ENCODE measurements around the gene PSME3.
"Not testable (repeated sequence)": the region's sequence is repeated elsewhere in the genome, so short reads cannot be mapped to it uniquely, and the experiment has no call there.

PSME3 gene

DNA sequence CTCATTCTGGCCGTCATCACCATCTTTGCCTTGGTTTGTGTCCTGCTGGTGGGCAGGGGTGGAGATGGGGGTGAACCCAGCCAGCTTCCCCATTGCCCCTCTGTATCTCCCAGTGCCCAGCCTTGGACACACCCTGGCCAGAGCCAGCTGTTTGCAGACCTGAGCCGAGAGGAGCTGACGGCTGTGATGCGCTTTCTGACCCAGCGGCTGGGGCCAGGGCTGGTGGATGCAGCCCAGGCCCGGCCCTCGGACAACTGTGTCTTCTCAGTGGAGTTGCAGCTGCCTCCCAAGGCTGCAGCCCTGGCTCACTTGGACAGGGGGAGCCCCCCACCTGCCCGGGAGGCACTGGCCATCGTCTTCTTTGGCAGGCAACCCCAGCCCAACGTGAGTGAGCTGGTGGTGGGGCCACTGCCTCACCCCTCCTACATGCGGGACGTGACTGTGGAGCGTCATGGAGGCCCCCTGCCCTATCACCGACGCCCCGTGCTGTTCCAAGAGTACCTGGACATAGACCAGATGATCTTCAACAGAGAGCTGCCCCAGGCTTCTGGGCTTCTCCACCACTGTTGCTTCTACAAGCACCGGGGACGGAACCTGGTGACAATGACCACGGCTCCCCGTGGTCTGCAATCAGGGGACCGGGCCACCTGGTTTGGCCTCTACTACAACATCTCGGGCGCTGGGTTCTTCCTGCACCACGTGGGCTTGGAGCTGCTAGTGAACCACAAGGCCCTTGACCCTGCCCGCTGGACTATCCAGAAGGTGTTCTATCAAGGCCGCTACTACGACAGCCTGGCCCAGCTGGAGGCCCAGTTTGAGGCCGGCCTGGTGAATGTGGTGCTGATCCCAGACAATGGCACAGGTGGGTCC, 18.4 kb downstream of the PSME3 start:
- not testable (repeated sequence) for DNase-seq

DNA sequence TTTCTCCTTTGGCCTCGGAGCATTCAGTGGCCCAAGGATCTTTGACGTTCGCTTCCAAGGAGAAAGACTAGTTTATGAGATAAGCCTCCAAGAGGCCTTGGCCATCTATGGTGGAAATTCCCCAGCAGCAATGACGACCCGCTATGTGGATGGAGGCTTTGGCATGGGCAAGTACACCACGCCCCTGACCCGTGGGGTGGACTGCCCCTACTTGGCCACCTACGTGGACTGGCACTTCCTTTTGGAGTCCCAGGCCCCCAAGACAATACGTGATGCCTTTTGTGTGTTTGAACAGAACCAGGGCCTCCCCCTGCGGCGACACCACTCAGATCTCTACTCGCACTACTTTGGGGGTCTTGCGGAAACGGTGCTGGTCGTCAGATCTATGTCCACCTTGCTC, 19.2 kb downstream of the PSME3 start:
- no peak for DNase-seq

DNA sequence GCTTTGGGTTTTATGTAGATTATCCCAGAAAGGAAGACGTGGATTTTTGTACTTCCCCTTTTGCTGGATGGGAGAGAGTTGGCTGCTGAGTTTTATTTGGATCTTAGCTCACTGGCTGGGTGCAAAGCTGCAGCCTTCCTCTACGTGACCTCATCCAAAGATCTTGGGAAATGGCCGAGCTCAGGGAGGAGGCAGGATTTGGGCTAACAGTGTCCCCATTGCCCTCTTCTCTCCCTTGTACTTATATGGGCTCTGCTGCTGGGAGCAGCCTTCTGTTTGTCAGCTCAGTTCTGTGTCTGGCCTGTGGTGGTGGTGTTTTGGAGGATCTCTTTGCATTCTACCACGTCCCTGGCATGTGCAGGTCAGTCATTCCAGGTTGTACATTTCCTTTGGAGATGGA, 19.8 kb downstream of the PSME3 start:
- DNase-seq = no peak

DNA sequence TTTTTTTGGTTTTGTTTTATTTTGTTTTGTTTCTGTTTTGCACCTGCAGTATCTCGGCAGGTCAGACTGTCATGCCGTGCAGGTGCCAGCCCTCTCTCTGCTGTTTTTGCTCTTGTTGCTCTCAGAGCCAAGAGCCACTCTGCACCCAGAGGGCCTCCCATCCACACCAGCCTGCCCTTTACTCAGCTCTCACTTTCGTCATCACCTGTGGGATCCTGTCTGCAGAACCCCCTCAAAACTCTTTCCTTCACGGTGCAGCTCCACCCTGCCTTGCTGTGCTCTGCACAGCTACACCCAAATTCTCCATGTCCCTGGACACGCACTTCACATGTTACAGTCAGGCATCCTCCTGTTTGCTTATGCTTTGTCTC, 20.4 kb downstream of the PSME3 start:
- DNase-seq = no peak

DNA sequence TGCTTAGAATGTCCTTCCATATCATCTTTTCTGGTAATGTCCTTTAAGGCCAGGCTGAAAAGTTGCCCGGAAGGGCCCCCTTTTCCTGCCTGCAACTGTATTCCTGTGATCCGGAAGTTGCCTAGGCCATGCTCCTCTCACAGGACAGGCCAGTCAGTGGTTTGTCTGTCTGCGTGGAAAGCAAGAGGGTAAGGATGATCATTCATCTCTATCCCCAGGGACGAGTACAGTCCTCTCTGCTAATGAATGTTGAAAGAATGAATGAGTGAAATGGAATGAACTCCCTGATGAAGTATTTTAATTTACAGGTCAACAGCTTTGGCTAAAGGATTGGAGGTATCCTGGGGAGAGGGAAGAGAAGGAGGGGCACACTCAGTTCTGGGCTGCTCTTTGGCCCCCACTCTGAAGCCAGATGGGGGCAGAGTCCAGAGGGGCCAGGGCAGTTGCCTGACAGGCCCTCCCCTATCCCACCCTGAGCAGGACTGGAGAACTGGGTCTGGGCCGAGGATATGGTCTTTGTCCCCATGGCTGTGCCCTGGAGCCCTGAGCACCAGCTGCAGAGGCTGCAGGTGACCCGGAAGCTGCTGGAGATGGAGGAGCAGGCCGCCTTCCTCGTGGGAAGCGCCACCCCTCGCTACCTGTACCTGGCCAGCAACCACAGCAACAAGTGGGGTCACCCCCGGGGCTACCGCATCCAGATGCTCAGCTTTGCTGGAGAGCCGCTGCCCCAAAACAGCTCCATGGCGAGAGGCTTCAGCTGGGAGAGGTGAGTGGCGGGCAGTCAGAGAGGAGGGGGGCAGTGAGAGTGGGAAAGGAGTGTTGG, 21.0 kb downstream of the PSME3 start:
- DNase-seq = no peak

DNA sequence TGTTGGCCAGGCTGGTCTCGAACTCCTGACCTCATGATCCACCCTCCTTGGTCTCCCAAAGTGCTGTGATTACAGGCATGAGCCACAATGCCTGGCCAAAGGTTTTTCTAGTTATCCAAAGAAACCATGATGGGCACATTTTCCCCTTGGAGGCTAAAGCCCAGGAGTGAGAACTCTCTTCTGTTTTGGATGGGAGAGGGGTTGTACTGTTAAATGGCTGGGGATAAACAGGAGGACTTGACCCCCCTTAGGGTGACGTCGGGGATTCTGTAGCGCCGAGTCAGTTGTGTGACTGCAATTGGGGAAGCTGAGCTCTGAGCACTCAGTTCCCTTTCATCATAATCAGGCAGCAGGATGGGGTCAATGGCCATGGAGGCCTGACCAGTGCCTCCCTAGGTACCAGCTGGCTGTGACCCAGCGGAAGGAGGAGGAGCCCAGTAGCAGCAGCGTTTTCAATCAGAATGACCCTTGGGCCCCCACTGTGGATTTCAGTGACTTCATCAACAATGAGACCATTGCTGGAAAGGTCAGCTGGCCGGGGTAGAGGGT, 21.9 kb downstream of the PSME3 start:
- DNase-seq = no peak

DNA sequence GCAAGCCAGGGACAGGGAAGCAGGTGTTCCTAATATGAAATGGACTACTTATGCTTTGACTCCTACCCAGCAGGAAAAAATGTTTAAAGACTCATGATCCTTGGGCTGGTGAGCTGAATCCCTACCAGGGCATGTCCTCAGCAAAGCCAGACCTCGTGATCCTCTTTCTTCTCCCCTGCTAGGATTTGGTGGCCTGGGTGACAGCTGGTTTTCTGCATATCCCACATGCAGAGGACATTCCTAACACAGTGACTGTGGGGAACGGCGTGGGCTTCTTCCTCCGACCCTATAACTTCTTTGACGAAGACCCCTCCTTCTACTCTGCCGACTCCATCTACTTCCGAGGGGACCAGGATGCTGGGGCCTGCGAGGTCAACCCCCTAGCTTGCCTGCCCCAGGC, 22.9 kb downstream of the PSME3 start:
- DNase-seq = not testable (repeated sequence)

DNA sequence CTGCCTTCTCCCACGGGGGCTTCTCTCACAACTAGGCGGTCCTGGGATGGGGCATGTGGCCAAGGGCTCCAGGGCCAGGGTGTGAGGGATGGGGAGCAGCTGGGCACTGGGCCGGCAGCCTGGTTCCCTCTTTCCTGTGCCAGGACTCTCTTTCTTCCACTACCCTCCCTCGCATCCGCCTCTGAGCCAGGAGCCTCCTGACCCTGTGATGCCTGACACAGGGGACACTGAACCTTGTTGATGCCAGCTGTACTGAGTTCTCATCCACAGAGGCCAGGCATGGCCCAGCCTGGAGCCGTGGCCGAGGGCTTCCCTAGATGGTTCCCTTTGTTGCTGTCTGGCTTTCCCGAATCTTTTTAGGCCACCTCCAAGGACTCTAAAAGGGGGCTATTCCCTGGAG, 23.3 kb downstream of the PSME3 start:
- not testable (repeated sequence) for DNase-seq

DNA sequence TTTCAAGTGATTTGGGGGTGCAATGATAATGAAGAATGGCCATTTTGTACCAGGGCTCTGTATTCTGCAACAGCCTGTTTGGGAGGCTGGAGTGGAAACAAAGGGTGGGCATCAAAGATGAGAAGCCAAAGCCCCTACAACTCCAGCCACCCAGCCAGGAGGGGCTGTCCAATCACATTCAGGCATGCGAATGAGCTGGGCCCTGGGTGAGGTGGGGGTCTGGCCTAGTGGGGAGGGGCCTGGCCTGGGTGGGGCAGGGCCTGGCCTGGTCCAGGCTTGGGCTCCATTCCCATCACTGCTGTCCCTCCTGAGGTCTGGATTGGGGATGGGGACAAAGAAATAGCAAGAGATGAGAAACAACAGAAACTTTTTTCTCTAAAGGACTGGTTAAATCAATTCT, 24.2 kb downstream of the PSME3 start:
- no peak for DNase-seq

DNA sequence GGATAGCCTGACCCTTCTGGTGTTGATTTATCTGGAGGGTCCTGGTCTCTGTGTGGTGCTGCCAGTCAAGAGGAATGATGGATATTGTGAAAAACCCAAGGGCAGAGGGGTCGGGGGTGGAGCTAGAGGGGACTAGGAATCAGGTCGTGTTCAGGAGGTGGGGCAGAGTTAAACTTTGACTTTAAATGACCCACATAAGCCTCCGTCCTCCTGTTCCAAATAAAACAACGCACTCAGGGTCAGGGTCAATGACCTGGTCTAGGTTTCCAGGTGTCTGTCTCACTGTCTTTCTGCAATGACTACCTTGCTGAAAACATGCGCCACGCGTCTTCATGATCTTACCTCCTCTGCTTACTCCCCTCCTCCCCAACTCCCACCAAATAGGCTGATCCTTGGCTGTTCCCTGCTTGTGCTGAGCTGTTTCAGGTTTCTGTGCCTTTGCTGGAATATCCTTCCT, 32.5 kb downstream of the PSME3 start:
- no peak for DNase-seq

DNA sequence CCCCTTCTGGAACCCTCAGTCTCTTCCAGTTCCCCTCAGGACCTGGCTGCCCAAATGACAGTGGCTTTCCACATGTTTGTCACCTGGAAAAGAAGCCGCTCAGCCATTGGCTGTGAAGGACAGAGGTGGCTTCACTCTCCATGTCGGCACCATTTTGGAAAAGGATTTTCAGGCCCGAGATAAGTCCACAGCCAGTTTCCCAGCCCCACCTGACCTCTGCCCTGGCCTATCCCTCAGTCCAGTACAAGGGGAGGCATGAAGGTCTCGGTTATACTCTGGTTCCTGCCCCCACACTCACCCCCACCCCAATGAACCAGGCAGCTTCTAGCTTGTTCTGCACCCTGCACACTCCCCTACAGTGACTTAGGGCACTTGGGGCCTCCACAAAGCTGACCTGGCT, 33.0 kb downstream of the PSME3 start:
- DNase-seq = no peak

DNA sequence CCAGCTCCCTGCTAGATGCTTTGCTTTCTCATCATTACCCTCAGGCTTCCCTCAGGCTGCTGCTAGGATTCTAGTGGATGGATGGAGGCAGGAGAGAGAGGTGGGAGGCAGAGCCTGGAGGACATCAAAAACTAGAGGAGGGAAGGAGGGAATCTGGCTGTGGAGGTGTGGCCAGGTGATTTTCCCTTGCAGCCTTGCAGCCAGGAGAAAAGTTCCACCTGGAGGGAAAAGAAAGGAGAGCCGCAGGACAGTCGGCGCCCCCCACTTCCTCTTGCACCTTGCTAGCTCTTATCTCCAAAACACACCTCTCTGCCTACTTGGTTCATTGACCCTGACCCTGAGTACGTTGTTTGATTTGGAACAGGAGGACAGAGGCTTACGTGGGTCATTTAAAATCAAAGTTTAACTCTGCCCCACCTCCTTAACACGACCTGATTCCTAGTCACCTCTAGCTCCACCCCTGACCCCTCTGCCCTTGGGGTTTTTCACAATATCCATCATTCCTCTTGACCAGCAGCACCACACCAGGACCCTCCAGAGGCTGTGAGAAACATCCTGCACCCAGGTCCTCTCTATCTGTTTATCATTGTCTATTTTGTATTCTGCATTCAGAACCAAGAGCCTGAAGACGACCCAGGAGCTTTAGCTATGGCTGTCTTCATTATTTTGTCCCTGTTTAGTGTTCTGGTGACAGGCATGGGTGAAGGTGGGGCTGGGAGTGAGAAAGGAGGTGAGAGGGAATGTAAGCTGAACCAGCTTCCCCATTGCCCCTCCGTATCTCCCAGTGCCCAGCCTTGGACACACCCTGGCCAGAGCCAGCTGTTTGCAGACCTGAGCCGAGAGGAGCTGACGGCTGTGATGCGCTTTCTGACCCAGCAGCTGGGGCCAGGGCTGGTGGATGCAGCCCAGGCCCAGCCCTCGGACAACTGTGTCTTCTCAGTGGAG, 33.7 kb downstream of the PSME3 start:
- no peak for DNase-seq

DNA sequence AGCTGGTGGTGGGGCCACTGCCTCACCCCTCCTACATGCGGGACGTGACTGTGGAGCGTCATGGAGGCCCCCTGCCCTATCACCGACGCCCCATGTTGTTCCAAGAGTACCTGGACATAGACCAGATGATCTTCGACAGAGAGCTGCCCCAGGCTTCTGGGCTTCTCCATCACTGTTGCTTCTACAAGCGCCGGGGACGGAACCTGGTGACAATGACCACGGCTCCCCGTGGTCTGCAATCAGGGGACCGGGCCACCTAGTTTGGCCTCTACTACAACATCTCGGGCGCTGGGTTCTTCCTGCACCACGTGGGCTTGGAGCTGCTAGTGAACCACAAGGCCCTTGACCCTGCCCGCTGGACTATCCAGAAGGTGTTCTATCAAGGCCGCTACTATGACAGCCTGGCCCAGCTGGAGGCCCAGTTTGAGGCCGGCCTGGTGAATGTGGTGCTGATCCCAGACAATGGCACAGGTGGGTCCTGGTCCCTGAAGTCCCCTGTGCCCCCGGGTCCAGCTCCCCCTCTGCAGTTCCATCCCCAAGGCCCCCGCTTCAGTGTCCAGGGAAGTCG, 34.6 kb downstream of the PSME3 start:
- DNase-seq = not testable (repeated sequence)

DNA sequence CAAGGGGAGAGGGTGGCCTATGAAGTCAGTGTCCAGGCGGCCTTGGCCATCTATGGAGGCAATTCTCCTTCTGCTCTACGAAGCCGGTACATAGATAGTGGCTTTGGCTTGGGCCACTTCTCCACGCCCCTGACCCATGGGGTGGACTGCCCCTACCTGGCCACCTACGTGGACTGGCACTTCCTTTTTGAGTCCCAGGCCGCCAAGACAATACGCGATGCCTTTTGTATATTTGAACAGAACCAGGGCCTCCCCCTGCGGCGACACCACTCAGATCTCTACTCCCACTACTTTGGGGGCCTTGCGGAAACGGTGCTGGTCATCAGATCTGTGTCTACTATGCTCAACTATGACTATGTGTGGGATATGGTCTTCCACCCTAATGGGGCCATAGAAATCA, 35.1 kb downstream of the PSME3 start:
- no peak for DNase-seq

DNA sequence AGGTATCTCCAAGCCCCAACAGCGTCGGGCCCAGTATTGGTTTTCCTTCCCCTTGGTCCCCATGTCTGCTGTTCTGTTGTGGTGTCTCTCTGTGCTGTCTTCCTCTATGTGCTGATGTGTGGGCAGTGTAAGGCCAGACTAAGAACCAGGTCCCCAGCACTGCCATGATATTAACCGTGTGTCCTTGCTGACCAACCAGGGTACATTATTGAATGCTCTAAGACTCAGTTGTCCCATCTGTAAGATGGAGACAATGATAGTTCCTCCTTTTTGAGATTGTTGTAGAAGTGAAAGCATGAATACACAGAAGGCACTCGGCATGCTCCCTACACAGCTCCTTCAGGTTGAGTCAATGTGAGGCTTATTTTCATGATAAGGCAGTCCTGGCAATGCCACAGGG, 38.5 kb downstream of the PSME3 start:
- DNase-seq = no peak

DNA sequence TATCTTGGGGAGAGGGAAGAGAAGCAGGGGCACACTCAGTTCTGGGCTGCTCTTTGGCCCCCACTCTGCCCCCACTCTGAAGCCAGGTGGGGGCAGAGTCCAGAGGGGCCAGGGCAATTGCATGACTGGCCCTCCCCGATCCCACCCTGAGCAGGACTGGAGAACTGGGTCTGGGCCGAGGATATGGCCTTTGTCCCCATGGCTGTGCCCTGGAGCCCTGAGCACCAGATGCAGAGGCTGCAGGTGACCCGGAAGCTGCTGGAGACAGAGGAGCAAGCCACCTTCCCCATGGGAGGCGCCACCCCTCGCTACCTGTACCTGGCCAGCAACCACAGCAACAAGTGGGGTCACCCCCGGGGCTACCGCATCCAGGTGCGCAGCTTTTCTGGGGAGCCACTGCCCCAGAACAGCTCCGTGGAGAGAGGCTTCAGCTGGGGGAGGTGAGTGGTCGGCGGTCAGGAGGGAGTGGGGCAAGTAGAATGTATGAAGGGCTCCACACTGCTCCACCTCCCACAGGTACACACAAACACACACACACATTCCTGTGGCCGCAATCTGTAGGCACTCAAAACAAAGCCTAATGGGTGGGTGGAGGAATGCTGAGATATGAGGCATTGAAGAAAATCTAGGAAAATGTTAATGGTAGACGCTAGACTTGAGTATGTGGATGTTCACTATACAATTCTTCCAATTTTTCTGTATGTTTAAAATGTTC, 39.2 kb downstream of the PSME3 start:
- no peak for DNase-seq

DNA sequence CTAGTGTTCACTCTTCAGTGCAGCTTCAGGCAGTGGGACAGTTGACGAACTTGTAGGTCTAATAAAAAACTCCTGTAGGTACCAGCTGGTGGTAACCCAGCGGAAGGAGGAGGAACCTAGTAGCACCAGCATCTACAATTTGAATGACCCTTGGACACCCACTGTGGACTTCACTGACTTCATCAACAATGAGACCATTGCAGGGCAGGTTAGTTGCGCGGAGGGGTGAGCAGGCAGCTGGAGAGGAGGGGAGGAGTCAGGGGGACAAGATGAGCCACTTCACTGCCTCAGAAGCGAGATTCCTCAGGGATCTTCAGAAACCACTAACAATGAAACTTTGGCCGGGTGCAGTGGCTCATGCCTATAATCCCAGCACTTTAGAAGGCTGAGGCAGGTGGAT, 40.1 kb downstream of the PSME3 start:
- DNase-seq = no peak

DNA sequence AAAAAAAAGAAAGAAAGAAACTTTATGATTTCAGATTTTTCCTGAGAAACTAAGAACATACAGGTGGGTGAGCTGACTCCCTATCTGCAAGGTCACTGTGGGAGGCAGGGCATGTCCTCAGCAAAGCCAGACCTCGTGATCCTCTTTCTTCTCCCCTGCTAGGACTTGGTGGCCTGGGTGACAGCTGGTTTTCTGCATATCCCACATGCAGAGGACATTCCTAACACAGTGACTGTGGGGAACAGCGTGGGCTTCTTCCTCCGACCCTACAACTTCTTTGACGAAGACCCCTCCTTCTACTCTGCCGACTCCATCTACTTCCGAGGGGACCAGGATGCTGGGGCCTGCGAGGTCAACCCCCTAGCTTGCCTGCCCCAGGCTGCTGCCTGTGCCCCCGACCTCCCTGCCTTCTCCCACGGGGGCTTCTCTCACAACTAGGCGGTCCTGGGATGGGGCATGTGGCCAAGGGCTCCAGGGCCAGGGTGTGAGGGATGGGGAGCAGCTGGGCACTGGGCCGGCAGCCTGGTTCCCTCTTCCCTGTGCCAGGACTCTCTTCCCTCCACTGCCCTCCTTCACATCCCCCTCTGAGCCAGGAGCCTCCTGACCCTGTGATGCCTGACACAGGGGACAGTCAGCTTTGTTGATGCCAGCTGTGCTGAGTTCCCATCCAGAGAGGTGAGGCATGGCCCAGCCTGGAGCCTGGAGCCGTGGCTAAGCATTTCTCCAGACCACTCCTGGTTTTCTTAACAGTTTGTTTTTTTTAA, 40.9 kb downstream of the PSME3 start:
- DNase-seq = not testable (repeated sequence)

DNA sequence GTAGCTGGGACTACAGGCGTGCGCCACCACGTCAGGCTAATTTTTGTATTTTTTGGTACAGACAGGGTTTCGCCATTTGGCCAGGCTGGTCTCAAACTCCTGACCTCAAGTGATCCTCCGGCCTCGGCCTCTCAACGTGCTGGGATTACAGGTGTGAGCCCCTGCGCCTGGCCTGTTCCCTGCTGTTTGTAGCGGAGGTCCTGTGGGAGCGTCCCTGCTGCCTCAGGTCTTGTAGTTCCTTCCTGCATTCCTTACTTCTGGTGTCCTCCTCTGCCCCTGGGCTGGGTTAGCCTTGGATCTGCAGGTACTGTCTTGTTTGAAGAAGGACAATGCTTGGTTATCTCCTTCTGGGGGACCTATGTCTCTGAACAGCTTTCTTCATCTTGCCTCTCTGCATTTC, 43.8 kb downstream of the PSME3 start:
- DNase-seq = no peak

DNA sequence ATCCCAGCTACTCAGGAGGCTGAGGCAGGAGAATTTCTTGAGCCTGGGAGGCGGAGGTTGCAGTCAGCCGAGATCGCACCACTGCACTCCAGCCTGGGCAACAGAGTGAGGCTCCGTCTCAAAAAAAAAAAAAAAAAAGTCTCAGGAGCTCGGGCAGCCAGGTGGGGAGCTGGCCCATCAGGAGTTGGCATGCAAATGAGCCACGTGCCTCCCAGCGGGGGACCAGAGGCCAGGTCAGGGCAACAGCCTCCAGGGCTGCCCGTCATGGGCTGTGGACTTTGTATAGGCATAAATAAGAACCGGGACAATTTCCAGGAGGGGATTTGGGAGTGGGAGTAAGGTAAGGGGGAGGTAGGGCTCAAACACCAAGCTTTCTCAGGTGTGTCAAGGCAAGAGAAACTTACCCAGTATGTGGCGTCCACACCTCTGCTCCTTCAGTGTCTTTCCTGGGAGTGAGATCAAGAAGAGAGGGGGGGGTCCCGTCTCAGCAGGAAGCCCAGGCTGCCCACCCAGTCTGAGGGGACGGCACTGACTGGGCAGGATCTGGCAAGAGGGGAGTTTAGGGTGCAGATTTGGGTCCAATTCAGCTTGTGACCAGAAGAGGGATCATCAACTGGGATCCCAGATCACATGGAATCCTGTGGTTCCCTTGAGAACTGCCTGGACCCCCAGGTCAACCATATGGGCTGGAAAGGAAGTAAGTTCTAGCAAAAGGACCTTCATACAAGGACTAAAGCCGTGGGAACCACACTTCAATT, 45.1 kb downstream of the PSME3 start:
- DNase-seq = no peak

All from amniotic stem cell (primary cell).